ENCODE data around the gene FFAR2. TPM values are rescaled to one million over a fixed set of nuclear protein-coding genes. Genes with fewer than 3 reads are reported as not detected.

Gene FFAR2
- total RNA-seq, 1 experiment from 2014 or later: not detected

- no peak overlapping the region for H3K9ac ChIP-seq (ENCODE audit: low read length)
- ATAC-seq: no peak
- no peaks in the 10 kb centered on the region for H3K9me2 ChIP-seq (ENCODE audit: insufficient read depth)
- no peaks in the 10 kb centered on the region for H3K9me3 ChIP-seq (ENCODE audit: control insufficient read depth in 1 of 2, insufficient read depth in 1 of 2, low read depth in 1 of 2, low read length in 2 of 2)
- ChIA-PET RAD21 (ENCODE audit: low non-redundant PET in 1 of 2, low total read pairs in 2 of 2, uncharacterized antibody in 2 of 2, unreplicated experiment in 2 of 2) (interaction anchor here in 1 of 2 experiments (0.6 kb wide), 1 partner anchor 305 kb away, joined by 3 read pairs; no protein-coding TSS in a partner anchor), POLR2A (no interaction called here), CTCF (no interaction called here)
- H3K4me3 ChIP-seq (replicated peaks in 1 of 2; ENCODE audit: low read depth in 1 of 2, low read length in 2 of 2): no peak overlapping the region
- no peaks in the 10 kb centered on the region for H3K79me2 ChIP-seq (ENCODE audit: insufficient read depth, low read length)
- no TSS peak for BruUV-seq (replicated peaks)
- intact Hi-C loops (cut with micrococcal nuclease): no loop called here
- TF ChIP-seq MAX (IDR thresholded peaks at IDR 0.05) (no peak), JUND (IDR thresholded peaks at IDR 0.05) (no peak), POLR2AphosphoS5 (IDR thresholded peaks at IDR 0.05; ENCODE audit: low read depth, low read length) (no peak), CBX3 (IDR thresholded peaks at IDR 0.05; ENCODE audit: low read depth) (no peak), ZNF274 (IDR thresholded peaks at IDR 0.05; ENCODE audit: low read depth, low read length) (no peak), YY1 (IDR thresholded peaks at IDR 0.05; ENCODE audit: extremely low read depth, insufficient replicate concordance, low read depth, low read length) (no peak), SRF (IDR thresholded peaks at IDR 0.05; ENCODE audit: low read depth) (no peak), EZH2phosphoT487 (IDR thresholded peaks at IDR 0.05; ENCODE audit: borderline replicate concordance) (no peak)
- H3K4me2 ChIP-seq (ENCODE audit: low read length): no peak overlapping the region
- no peak overlapping the region for H3K27ac ChIP-seq (ENCODE audit: low read depth, low read length)
- no peak overlapping the region for H2AFZ ChIP-seq (ENCODE audit: low read depth, low read length, poor library complexity, severe bottlenecking)
- peaks cover 5 to 6% of the 10 kb centered on the region in 2 experiments; a peak in 3 of 4 replicates for H3K4me1 ChIP-seq (ENCODE audit: control insufficient read depth in 1 of 2, insufficient read depth in 2 of 2, low read length in 2 of 2)
- no peaks in the 10 kb centered on the region for H3K36me3 ChIP-seq (ENCODE audit: control insufficient read depth in 1 of 2, insufficient read depth in 2 of 2, low read length in 2 of 2)
- DNase-seq (ENCODE audit: low read depth, low spot score): no peak
- H3K27me3 ChIP-seq (ENCODE audit: insufficient read depth, low read length): peaks cover 45% of the 10 kb centered on the region; the same call in 1 of the 2 replicates
- H4K20me1 ChIP-seq (ENCODE audit: insufficient read depth): no peaks in the 10 kb centered on the region
Observed at GRCh38 chr19:35417713-35418534, 30.1 kb upstream of the FFAR2 start.

- ChIA-PET POLR2A (interaction anchor here (0.5 kb wide), 1 partner anchor 84 kb away, joined by 4 read pairs; no protein-coding TSS in a partner anchor), CTCF (no interaction called here), RAD21 (ENCODE audit: low non-redundant PET in 1 of 2, low total read pairs in 2 of 2, uncharacterized antibody in 2 of 2, unreplicated experiment in 2 of 2) (no interaction called here)
- Histone ChIP-seq H3K9me3 (ENCODE audit: control insufficient read depth in 1 of 2, insufficient read depth in 1 of 2, low read depth in 1 of 2, low read length in 2 of 2) (no peaks in the 10 kb centered on the region), H3K36me3 (ENCODE audit: control insufficient read depth in 1 of 2, insufficient read depth in 2 of 2, low read length in 2 of 2) (no peaks in the 10 kb centered on the region), H3K9ac (ENCODE audit: low read length) (no peak overlapping the region), H3K4me3 (replicated peaks in 1 of 2; ENCODE audit: low read depth in 1 of 2, low read length in 2 of 2) (no peak overlapping the region), H3K4me1 (ENCODE audit: control insufficient read depth in 1 of 2, insufficient read depth in 2 of 2, low read length in 2 of 2) (peaks cover 5 to 6% of the 10 kb centered on the region in 2 experiments; a peak in 3 of 4 replicates), H3K27ac (ENCODE audit: low read depth, low read length) (no peak overlapping the region), H3K9me2 (ENCODE audit: insufficient read depth) (no peaks in the 10 kb centered on the region), H4K20me1 (ENCODE audit: insufficient read depth) (no peaks in the 10 kb centered on the region), H2AFZ (ENCODE audit: low read depth, low read length, poor library complexity, severe bottlenecking) (no peak overlapping the region), H3K4me2 (ENCODE audit: low read length) (no peak overlapping the region), H3K79me2 (ENCODE audit: insufficient read depth, low read length) (no peaks in the 10 kb centered on the region), H3K27me3 (ENCODE audit: insufficient read depth, low read length) (peaks cover 39% of the 10 kb centered on the region; the same call in 1 of the 2 replicates)
- BruUV-seq (replicated peaks): no TSS peak
- DNase-seq (ENCODE audit: low read depth, low spot score): no peak
- TF ChIP-seq JUND (IDR thresholded peaks at IDR 0.05): no peak
- no peak for ATAC-seq
- intact Hi-C loops (cut with micrococcal nuclease): no loop called here
Observed at GRCh38 chr19:35419046-35419445, 29.0 kb upstream of the FFAR2 start.
